Keratinocyte (primary cell): ENCODE data around the gene CALY.

Source experiments
- EZH2 ChIP-seq: IDR thresholded peaks from one replicate; pipeline ENCODE4 v1.6.1; 2012; ENCODE audit warnings: inconsistent platforms, mild to moderate bottlenecking, low read length, moderate library complexity
- TF ChIP-seq, protein P1 (sequence below), 3 experiments: IDR thresholded peaks in 1 of 3; conservative IDR thresholded peaks in 1 of 3; optimal IDR thresholded peaks in 1 of 3; 2 replicates in 2 of 3; 3 replicates in 1 of 3; pipeline versions ENCODE3 to v1.5.1; 2011; ENCODE audit warnings: low read length in 3 of 3, mild to moderate bottlenecking in 3 of 3, moderate library complexity in 2 of 3, control low read depth in 1 of 3, inconsistent platforms in 1 of 3; ENCODE audit not compliant: insufficient read depth in 2 of 3; ENCODE audit errors: extremely low read depth in 1 of 3

DNA sequence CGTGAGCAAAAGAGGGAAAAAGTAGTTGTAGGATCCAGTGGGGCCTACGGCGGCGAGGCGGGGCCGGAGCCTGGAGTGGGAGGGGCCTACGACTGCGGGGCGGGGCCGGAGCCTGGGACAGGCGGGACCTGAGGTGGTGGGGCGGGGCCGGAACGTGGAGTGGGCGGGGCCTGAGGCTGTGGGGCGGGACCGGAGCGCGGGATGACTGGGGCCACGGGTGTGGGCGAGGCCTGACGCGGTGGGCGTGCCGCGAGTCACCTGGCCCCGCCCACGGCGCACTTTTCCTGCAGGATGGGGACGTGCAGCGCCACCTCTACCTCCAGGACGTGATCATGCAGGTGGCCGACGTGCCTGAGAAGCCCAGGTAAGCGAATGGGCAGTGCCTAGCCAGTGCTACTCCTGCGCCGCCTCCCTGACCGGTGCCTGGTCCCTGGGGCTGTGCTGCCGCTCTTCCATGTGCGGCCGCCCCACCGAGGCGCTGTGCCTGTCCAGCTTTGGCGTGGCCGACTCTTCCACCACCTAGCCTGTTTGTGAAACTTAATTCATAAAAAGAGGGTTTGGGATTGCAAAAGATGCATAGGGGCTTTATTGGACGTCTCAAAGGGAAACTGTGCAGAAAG is 27.5 kb downstream of the CALY start:
- TF ChIP-seq, protein P1, sequence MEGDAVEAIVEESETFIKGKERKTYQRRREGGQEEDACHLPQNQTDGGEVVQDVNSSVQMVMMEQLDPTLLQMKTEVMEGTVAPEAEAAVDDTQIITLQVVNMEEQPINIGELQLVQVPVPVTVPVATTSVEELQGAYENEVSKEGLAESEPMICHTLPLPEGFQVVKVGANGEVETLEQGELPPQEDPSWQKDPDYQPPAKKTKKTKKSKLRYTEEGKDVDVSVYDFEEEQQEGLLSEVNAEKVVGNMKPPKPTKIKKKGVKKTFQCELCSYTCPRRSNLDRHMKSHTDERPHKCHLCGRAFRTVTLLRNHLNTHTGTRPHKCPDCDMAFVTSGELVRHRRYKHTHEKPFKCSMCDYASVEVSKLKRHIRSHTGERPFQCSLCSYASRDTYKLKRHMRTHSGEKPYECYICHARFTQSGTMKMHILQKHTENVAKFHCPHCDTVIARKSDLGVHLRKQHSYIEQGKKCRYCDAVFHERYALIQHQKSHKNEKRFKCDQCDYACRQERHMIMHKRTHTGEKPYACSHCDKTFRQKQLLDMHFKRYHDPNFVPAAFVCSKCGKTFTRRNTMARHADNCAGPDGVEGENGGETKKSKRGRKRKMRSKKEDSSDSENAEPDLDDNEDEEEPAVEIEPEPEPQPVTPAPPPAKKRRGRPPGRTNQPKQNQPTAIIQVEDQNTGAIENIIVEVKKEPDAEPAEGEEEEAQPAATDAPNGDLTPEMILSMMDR (optimal IDR thresholded peaks at IDR 0.05 in 1 of 3, IDR thresholded peaks at IDR 0.05 in 1 of 3, conservative IDR thresholded peaks at IDR 0.05 in 1 of 3; ENCODE audit: extremely low read depth in 1 of 3, insufficient read depth in 2 of 3, low read length in 3 of 3), result peak in 1 of 3 experiments; percentile 51
- no peak for TF ChIP-seq EZH2
